Activated T-cell treated with anti-CD3 and anti-CD28 coated beads, Interleukin-2, amount 50 U/mL, for 72 hours (primary cell): Measurements from ENCODE around the gene BRMS1. TPM values are rescaled to one million over a fixed set of nuclear protein-coding genes. Genes with fewer than 3 reads are reported as not detected.
"Not testable (repeated sequence)": the region's sequence is repeated elsewhere in the genome, so short reads cannot be mapped to it uniquely, and the experiment has no call there.

Experiments
- ATAC-seq, 2 donors: fragments of 150-1000 bp; cut with Tn5 transposase; replicated peaks in 1 of 2; 2 replicates each; pipeline ENCODE4 v1.10.0; 2021; ENCODE audit warnings: moderate library complexity in 2 of 2, mild to moderate bottlenecking in 1 of 2
- DNase-seq, 2 donors: peaks; one replicate each; pipeline ENCODE4 v3.0.0; 2021 to 2022; ENCODE audit warnings: mixed read lengths in 1 of 2
- H3K27ac Mint-ChIP-seq: one replicate; pipeline ENCODE4 v1.8.0; 2022; ENCODE audit warnings: mild to moderate bottlenecking, moderate library complexity, mixed read lengths
- H3K27me3 Mint-ChIP-seq: one replicate; pipeline ENCODE4 v1.8.0; 2022; ENCODE audit warnings: low read depth, mixed read lengths
- H3K36me3 Mint-ChIP-seq, 2 donors: one replicate each; pipeline ENCODE4 v1.8.0; 2022; ENCODE audit warnings: mixed read lengths in 2 of 2, mild to moderate bottlenecking in 1 of 2; ENCODE audit not compliant: insufficient read depth in 2 of 2
- H3K4me1 Mint-ChIP-seq: one replicate; pipeline ENCODE4 v1.8.0; 2022; ENCODE audit warnings: low read depth, mixed read lengths
- H3K4me3 Mint-ChIP-seq, 2 donors: one replicate each; pipeline ENCODE4 v1.8.0; 2022; ENCODE audit warnings: mild to moderate bottlenecking in 2 of 2, mixed read lengths in 2 of 2, moderate library complexity in 2 of 2
- H3K9me3 Mint-ChIP-seq, 2 donors: one replicate each; pipeline ENCODE4 v1.8.0; 2022; ENCODE audit warnings: mixed read lengths in 2 of 2
- total RNA-seq, 2 donors: library from RNA; stranded (reverse); gene quantifications; one replicate each; pipeline ENCODE4 v1.2.3, GENCODE V29; 2022

BRMS1 gene
- total RNA-seq, 2 donors from 2014 or later = 41.4 to 46.4 TPM

GRCh38 chr11:66320289-66320688, 24.6 kb downstream of the BRMS1 start:
- not testable (repeated sequence) for H3K36me3 Mint-ChIP-seq, H3K27me3 Mint-ChIP-seq, ATAC-seq, H3K9me3 Mint-ChIP-seq, H3K27ac Mint-ChIP-seq, DNase-seq, H3K4me3 Mint-ChIP-seq
- H3K4me1 Mint-ChIP-seq = peaks cover 44% of the 10 kb centered on the region

- H3K27me3 Mint-ChIP-seq = no peaks in the 10 kb centered on the region
- peaks cover 0 to 2% of the 10 kb centered on the region in 2 donors for H3K9me3 Mint-ChIP-seq
- peak overlapping the region; percentile 7 for H3K27ac Mint-ChIP-seq
- H3K4me1 Mint-ChIP-seq = peaks cover 51% of the 10 kb centered on the region
- H3K36me3 Mint-ChIP-seq = peaks cover 0 to 2% of the 10 kb centered on the region in 2 donors
- H3K4me3 Mint-ChIP-seq = peak overlapping the region; percentile 4 to 75
- DNase-seq = no peak
- no peak for ATAC-seq
Measured at GRCh38 chr11:66318600-66318970, 26.3 kb downstream of the BRMS1 start.

GRCh38 chr11:66317723-66318599, 26.9 kb downstream of the BRMS1 start:
- H3K9me3 Mint-ChIP-seq = peaks cover 0 to 2% of the 10 kb centered on the region in 2 donors
- H3K27ac Mint-ChIP-seq = peak overlapping the region; percentile 52
- peak overlapping the region; percentile 63 to 75 for H3K4me3 Mint-ChIP-seq
- peaks cover 53% of the 10 kb centered on the region for H3K4me1 Mint-ChIP-seq
- peaks cover 0 to 2% of the 10 kb centered on the region in 2 donors for H3K36me3 Mint-ChIP-seq
- no peaks in the 10 kb centered on the region for H3K27me3 Mint-ChIP-seq
- peak; percentile 75 to 78 for ATAC-seq
- peak; percentile 60 to 66 for DNase-seq

- peaks cover 53% of the 10 kb centered on the region for H3K4me1 Mint-ChIP-seq
- ATAC-seq = peak; percentile 8 to 10
Measured at GRCh38 chr11:66317322-66317722, 27.6 kb downstream of the BRMS1 start.

GRCh38 chr11:66316849-66317251, 28.1 kb downstream of the BRMS1 start, which contains the start of gene CD248:
CD248 (minus strand) TSS chr11:66317044; CDS start chr11:66317027, 17 bp downstream.
- Mint-ChIP-seq H3K4me3 (peak within 1 kb of the TSS; percentile 63 to 75), H3K9me3 (peaks cover 0 to 2% of the 10 kb centered on the region in 2 donors), H3K36me3 (peaks cover 0 to 2% of the 10 kb centered on the region in 2 donors), H3K4me1 (peaks cover 55% of the 10 kb centered on the region), H3K27me3 (no peaks in the 10 kb centered on the region), H3K27ac (peak within 1 kb of the TSS; percentile 52)
- DNase-seq (peak in 1 of 2 donors; percentile 31), ATAC-seq (no peak)

More at GRCh38 chr11:66317322-66317722, 27.6 kb downstream of the BRMS1 start:
- Mint-ChIP-seq H3K4me3 (peak overlapping the region; percentile 63 to 75), H3K36me3 (peaks cover 0 to 2% of the 10 kb centered on the region in 2 donors), H3K27me3 (no peaks in the 10 kb centered on the region), H3K9me3 (peaks cover 0 to 2% of the 10 kb centered on the region in 2 donors), H3K27ac (peak overlapping the region; percentile 52)
- DNase-seq = peak; percentile 50 to 52

GRCh38 chr11:66315921-66316811, 28.7 kb downstream of the BRMS1 start:
- Mint-ChIP-seq H3K9me3 (peaks cover 0 to 2% of the 10 kb centered on the region in 2 donors), H3K27ac (no peak overlapping the region), H3K36me3 (peaks cover 0 to 2% of the 10 kb centered on the region in 2 donors), H3K4me3 (peak overlapping the region; percentile 53 to 74), H3K27me3 (no peaks in the 10 kb centered on the region), H3K4me1 (peaks cover 60% of the 10 kb centered on the region)
- DNase-seq = peak in 1 of 2 donors; percentile 44
- ATAC-seq = no peak

GRCh38 chr11:66315498-66315885, 29.4 kb downstream of the BRMS1 start:
- H3K4me3 Mint-ChIP-seq = peak overlapping the region; percentile 53 to 74
- ATAC-seq (no peak), DNase-seq (no peak)
- peaks cover 0 to 2% of the 10 kb centered on the region in 2 donors for H3K36me3 Mint-ChIP-seq
- peaks cover 0 to 2% of the 10 kb centered on the region in 2 donors for H3K9me3 Mint-ChIP-seq
- H3K27me3 Mint-ChIP-seq = no peaks in the 10 kb centered on the region
- no peak overlapping the region for H3K27ac Mint-ChIP-seq
- H3K4me1 Mint-ChIP-seq = peaks cover 60% of the 10 kb centered on the region

GRCh38 chr11:66314561-66315497, 30.1 kb downstream of the BRMS1 start:
- Mint-ChIP-seq H3K4me1 (peaks cover 60% of the 10 kb centered on the region), H3K27ac (no peak overlapping the region), H3K4me3 (peak overlapping the region; percentile 89 to 92), H3K9me3 (no peaks in the 10 kb centered on the region), H3K27me3 (no peaks in the 10 kb centered on the region), H3K36me3 (no peaks in the 10 kb centered on the region)
- no peak for DNase-seq
- no peak for ATAC-seq

GRCh38 chr11:66314186-66314501, 30.8 kb downstream of the BRMS1 start:
- ATAC-seq (no peak), DNase-seq (no peak)
- Mint-ChIP-seq H3K27me3 (no peaks in the 10 kb centered on the region), H3K4me3 (peak overlapping the region; percentile 89 to 92), H3K4me1 (peaks cover 55% of the 10 kb centered on the region), H3K9me3 (no peaks in the 10 kb centered on the region), H3K27ac (no peak overlapping the region), H3K36me3 (no peaks in the 10 kb centered on the region)

GRCh38 chr11:66313321-66314185, 31.4 kb downstream of the BRMS1 start:
- Mint-ChIP-seq H3K36me3 (no peaks in the 10 kb centered on the region), H3K9me3 (no peaks in the 10 kb centered on the region), H3K4me3 (peak overlapping the region; percentile 89 to 92), H3K27ac (no peak overlapping the region), H3K27me3 (no peaks in the 10 kb centered on the region), H3K4me1 (peaks cover 49% of the 10 kb centered on the region)
- DNase-seq (no peak), ATAC-seq (no peak)

GRCh38 chr11:66312549-66313320, 32.2 kb downstream of the BRMS1 start:
- Mint-ChIP-seq H3K4me3 (peak overlapping the region; percentile 89 to 92), H3K27ac (peak overlapping the region; percentile 84), H3K27me3 (no peaks in the 10 kb centered on the region), H3K4me1 (peaks cover 41% of the 10 kb centered on the region), H3K9me3 (no peaks in the 10 kb centered on the region), H3K36me3 (no peaks in the 10 kb centered on the region)
- DNase-seq (peak; percentile 97), ATAC-seq (peak; percentile 74 to 76)
